PC-3 (cell line): ENCODE results near the gene C3orf22. TPM values are rescaled to one million over a fixed set of nuclear protein-coding genes. Genes with fewer than 3 reads are reported as not detected.

Source experiments
- ATAC-seq: fragments of 200-7000 bp; cut with Tn5 transposase; 2 replicates; pipeline ENCODE4 v1.9.1; 2020; ENCODE audit warnings: mild to moderate bottlenecking, moderate library complexity
- BruUV-seq: library from RNA; stranded (reverse); fragments of 400-500 nt; replicated peaks from 2 replicates; lab custom pipeline; 2021; lab: Mats Ljungman, UMichigan
- CTCF ChIA-PET: fragments of 300-600 bp; sonication (Branson Sonifier 250); formaldehyde crosslinking; loops from one replicate; lab custom pipeline; 2022; ENCODE audit warnings: antibody characterized with exemption; lab: Charles Lee
- POLR2A ChIA-PET: fragments of 300-600 bp; sonication (Branson Sonifier 250); formaldehyde crosslinking; loops from one replicate; lab custom pipeline; 2022; ENCODE audit warnings: antibody characterized with exemption; ENCODE audit not compliant: unreplicated experiment; lab: Charles Lee
- DNase-seq: peaks from one replicate; pipeline ENCODE4 v3.0.0-alpha.2; 2015
- H2AFZ ChIP-seq: fragments of 300-600 bp; sonication (generic); 2 replicates; pipeline ENCODE4 v1.6.0; 2016; ENCODE audit warnings: antibody characterized with exemption, low read length
- H3F3A ChIP-seq: fragments of 300-600 bp; sonication (generic); one replicate; pipeline ENCODE4 v1.6.0; 2017; ENCODE audit warnings: antibody characterized with exemption, low read length, control low read depth, mild to moderate bottlenecking; ENCODE audit not compliant: unreplicated experiment
- H3K27ac ChIP-seq: fragments of 300-600 bp; sonication (generic); 2 replicates; pipeline ENCODE4 v1.5.1; 2016; ENCODE audit warnings: mild to moderate bottlenecking, low read length
- H3K27me3 ChIP-seq: fragments of 300-600 bp; sonication (generic); 2 replicates; pipeline ENCODE4 v1.6.1; 2016; ENCODE audit warnings: low read length, mixed read lengths
- H3K36me3 ChIP-seq: fragments of 300-600 bp; sonication (generic); 2 replicates; pipeline ENCODE4 v1.6.1; 2016; ENCODE audit warnings: low read depth, mixed run types, low read length, mixed read lengths
- H3K4me1 ChIP-seq: fragments of 300-600 bp; sonication (generic); 2 replicates; pipeline ENCODE4 v1.5.1; 2016; ENCODE audit warnings: low read length; ENCODE audit not compliant: insufficient read depth
- H3K4me2 ChIP-seq: fragments of 300-600 bp; sonication (generic); 2 replicates; pipeline ENCODE4 v1.6.0; 2016; ENCODE audit warnings: low read length
- H3K4me3 ChIP-seq: fragments of 300-600 bp; sonication (generic); 2 replicates; pipeline ENCODE4 v1.5.1; 2016; ENCODE audit warnings: mild to moderate bottlenecking, low read length, mixed read lengths
- H3K79me2 ChIP-seq: fragments of 300-600 bp; sonication (generic); 2 replicates; pipeline ENCODE4 v1.6.1; 2017; ENCODE audit warnings: low read length, mixed read lengths
- H3K9ac ChIP-seq: fragments of 300-600 bp; sonication (generic); 2 replicates; pipeline ENCODE4 v1.6.0; 2016; ENCODE audit warnings: mild to moderate bottlenecking, low read length
- H3K9me2 ChIP-seq: fragments of 300-600 bp; sonication (generic); replicated peaks from 2 replicates; pipeline ENCODE4 v1.6.1; 2016; ENCODE audit warnings: mixed run types, low read length, mixed read lengths
- H3K9me3 ChIP-seq: fragments of 300-600 bp; sonication (generic); 2 replicates; pipeline ENCODE4 v1.6.1; 2016; ENCODE audit warnings: low read length, mixed read lengths
- H4K20me1 ChIP-seq: fragments of 300-600 bp; sonication (generic); 2 replicates; pipeline ENCODE4 v1.6.1; 2016; ENCODE audit warnings: low read length, mixed read lengths
- CTCF ChIP-seq: fragments of 300-600 bp; sonication (generic); conservative IDR thresholded peaks from 2 replicates; pipeline ENCODE4 v1.5.1; 2017; ENCODE audit warnings: antibody characterized with exemption, low read depth, mild to moderate bottlenecking, low read length
- EZH2 ChIP-seq: fragments of 300-600 bp; sonication (generic); IDR thresholded peaks from one replicate; pipeline ENCODE4 v1.6.1; 2017; ENCODE audit warnings: antibody characterized with exemption, mild to moderate bottlenecking, low read length; ENCODE audit not compliant: unreplicated experiment
- EZH2phosphoT487 ChIP-seq: fragments of 300-600 bp; sonication (generic); IDR thresholded peaks from 2 replicates; pipeline ENCODE4 v1.6.1; 2018; ENCODE audit warnings: mild to moderate bottlenecking, antibody characterized with exemption, low read length, borderline replicate concordance
- intact Hi-C: fragments of 100-400 bp; cut with micrococcal nuclease; formaldehyde crosslinking; loops from 2 replicates; pipeline ENCODE4 v1.9.0; 2023
- total RNA-seq: library from RNA; depleted of rRNA; stranded (reverse); fragments of >200 nt; gene quantifications from 2 replicates; pipeline ENCODE4 v1.2.3, GENCODE V29; 2014

C3orf22 gene
- total RNA-seq, 1 experiment from 2014 or later, result not detected

- TF ChIP-seq EZH2phosphoT487, result no peak
- no peak for TF ChIP-seq CTCF
- no peak for TF ChIP-seq EZH2
- no TSS peak for BruUV-seq
- Histone ChIP-seq H3K9me3 (no peaks in the 10 kb centered on the region), H4K20me1 (no peaks in the 10 kb centered on the region), H3K9me2 (no peaks in the 10 kb centered on the region), H3K27ac (no peak overlapping the region), H3K79me2 (no peaks in the 10 kb centered on the region), H3K4me1 (no peaks in the 10 kb centered on the region), H3K27me3 (no peaks in the 10 kb centered on the region), H3F3A (no peaks in the 10 kb centered on the region), H3K9ac (no peak overlapping the region), H3K4me3 (no peak overlapping the region), H3K4me2 (no peak overlapping the region), H2AFZ (no peak overlapping the region), H3K36me3 (no peaks in the 10 kb centered on the region)
- no peak for DNase-seq
- POLR2A ChIA-PET, result no interaction called here
- no peak for ATAC-seq
- CTCF ChIA-PET, result no interaction called here
- intact Hi-C loops, result no loop called here
Observed at GRCh38 chr3:126553284-126554084, 5.2 kb downstream of the C3orf22 start.

- H3K27ac ChIP-seq, result no peak overlapping the region
- intact Hi-C loops, result no loop called here
- H3K36me3 ChIP-seq, result no peaks in the 10 kb centered on the region
- H3K9me3 ChIP-seq, result no peaks in the 10 kb centered on the region
- no peaks in the 10 kb centered on the region for H3K79me2 ChIP-seq
- no peaks in the 10 kb centered on the region for H3K4me1 ChIP-seq
- BruUV-seq, result no TSS peak
- CTCF ChIA-PET, result no interaction called here
- POLR2A ChIA-PET, result no interaction called here
- ATAC-seq (no peak), DNase-seq (no peak)
- H3K9ac ChIP-seq, result no peak overlapping the region
- TF ChIP-seq EZH2, result no peak
- no peak for TF ChIP-seq CTCF
- no peak for TF ChIP-seq EZH2phosphoT487
- H3K27me3 ChIP-seq, result no peaks in the 10 kb centered on the region
- no peak overlapping the region for H2AFZ ChIP-seq
- no peaks in the 10 kb centered on the region for H3K9me2 ChIP-seq
- H3K4me2 ChIP-seq, result no peak overlapping the region
- H3F3A ChIP-seq, result no peaks in the 10 kb centered on the region
- H4K20me1 ChIP-seq, result no peaks in the 10 kb centered on the region
- H3K4me3 ChIP-seq, result no peak overlapping the region
Observed at GRCh38 chr3:126552688-126553283, 5.9 kb downstream of the C3orf22 start.
